ENCODE measurements around the gene NKAIN2.
"Not testable (repeated sequence)": the region's sequence is repeated elsewhere in the genome, so short reads cannot be mapped to it uniquely, and the experiment has no call there.

NKAIN2 gene

DNA sequence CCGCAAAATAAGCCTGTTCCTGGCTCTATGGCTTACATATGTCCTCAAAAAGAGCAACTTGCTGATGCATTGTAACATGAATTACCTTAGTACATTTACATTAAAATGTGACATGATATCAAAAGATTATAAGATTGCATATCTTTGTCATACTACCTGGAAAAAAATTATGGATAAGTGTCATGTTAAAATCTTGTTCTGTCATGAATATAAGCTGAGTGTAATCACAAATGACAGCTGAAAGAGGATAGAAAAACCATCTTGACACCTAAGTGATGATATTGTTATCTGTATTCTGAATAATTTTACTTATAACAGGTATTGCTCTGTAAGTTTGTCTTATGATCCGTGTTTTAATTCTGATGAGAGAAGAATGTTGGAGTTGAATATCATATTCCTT lies 655.6 kb downstream of the NKAIN2 start:
- DNase-seq, result no peak

DNA sequence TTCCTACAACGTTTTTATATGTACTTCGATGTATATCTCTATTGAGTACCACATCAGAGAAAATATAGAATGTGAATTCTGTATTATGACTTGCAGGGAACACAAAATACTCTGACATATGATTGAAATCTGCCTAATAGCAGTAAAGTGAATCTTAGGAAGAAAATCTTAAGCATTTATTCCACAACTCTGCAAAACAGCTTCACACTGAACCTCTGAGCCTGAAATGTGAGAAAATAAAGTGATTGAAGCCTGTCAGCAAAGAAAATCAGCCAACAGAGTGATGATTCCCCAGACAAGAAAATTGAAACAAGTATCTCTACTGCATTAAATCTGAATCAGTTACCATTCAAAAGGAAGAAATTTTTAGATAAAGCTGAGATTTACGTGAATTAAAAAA lies 659.1 kb downstream of the NKAIN2 start:
- DNase-seq, result no peak

DNA sequence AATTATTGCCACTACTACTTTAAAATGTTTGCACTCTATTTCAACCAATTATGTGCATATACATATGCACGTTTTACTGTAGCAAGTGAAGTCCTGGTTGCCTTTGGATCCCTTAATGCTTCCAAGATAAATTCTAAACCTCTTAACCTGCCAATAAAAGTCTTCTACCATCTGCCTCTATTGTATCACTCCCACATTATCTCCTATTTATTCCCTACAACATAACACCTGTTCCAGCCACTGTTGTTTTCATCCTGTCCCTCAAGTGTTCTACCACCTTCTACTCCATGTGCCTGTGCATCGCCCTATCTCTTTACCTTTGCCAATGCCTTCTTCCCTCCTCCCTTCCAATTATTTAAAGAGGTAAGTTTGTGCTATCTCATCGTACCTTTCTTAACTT lies 659.6 kb downstream of the NKAIN2 start:
- DNase-seq, result no peak

DNA sequence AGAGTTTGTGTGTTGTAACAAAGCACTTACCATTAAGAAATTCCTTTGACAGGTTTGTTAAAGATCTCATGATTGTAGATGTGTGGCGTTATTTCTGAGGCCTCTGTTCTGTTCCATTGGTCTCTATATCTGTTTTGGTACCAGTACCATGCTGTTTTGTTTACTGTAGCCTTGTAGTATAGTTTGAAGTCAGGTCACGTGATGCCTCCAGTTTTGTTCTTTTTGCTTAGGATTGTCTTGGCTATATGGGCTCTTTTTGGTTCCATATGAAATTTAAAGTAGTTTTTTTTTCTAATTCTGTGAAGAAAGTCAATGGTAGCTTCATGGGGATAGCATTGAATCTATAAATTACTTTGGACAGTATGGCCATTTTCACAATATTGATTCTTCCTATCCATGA lies 660.9 kb downstream of the NKAIN2 start:
- not testable (repeated sequence) for DNase-seq

DNA sequence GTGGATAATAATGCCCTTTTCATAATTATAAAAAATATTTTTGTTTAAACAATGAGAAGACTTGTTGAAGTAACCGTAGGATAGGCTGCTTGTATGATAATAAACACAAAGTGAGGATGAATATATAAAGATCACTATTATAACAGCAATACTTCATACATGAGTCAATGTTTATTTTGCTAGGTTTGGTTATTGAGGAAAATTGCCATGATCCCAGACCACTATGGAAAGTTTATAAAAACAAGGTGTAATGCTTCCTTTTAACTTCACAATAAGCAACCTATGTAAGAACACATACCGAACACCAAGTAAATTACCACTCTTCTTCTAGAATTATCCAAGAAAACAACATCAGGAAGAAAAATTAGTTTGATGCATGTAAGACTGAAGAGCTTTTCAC lies 663.3 kb downstream of the NKAIN2 start:
- no peak for DNase-seq

DNA sequence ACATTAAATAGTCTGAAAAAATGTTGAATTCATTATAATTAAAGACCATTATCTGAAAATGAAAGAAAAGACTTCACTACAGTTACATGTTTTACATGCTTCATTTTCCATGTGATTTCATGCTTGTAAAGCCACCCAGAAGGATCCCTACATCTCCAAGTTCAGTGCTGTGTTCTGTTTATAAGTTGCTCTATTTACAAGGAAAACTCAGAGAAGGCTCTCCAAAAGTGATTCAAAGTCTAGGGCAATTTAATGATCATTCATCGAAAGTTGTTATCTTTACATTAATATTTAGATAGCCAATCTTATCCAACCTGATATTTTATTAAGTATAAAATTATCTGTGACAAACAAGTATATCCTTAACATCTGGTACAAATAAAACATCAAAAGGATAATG lies 663.7 kb downstream of the NKAIN2 start:
- DNase-seq, result no peak

DNA sequence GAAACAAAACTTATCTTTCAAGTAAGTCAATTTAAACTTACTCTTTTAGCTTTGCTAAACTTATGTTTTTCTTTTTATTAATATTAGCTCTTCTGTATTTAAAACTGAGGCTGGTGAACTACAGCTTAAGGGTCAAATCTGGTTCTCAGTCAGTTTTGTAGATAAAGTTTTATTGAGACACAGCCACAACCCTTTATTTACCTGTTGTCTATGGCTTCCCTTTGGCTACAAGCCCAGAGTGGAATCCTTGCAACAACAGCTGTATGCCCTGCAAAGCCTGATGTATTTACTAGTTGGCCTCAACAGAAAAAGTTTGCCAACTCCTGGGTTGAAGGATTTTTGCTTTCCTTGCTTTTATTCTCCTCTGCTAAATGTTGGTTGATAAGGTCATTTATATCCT lies 667.1 kb downstream of the NKAIN2 start:
- DNase-seq, result no peak

DNA sequence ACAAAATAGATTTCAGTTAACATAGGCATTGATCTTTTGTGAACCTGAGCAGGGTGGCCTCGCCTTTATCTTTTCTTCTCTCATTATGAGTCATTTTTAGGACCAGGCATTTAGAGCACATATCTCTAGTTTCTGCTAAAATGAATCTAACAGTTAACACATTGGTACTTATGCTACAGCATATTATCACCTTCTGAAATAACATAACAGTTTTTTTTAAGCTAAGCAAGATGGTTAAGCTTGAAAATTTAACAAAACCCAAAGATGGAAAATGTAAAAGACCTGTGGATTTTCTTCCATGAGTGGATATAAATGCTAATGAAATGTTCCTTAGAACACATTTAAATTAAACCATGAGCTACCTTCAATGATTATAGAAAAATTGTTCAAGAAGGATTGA lies 671.5 kb downstream of the NKAIN2 start:
- DNase-seq, result no peak

DNA sequence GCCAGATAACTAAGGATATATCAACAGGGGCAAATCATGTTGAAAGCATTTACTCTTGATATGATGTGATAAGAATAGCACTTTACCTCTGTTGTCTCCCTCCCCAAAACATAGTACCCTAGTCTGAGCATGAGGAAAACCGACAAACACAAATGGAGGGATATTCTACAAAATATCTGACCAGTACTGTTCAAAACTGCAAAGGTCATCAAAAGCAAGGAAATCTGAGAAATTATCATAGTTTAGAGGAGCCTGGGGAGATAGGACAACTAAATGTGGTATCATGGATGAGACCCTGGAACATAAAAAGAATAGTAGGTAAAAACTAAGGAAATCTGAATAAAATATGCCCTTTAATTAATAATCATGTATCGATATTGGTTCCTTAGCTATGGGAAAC lies 675.2 kb downstream of the NKAIN2 start:
- DNase-seq, result no peak

DNA sequence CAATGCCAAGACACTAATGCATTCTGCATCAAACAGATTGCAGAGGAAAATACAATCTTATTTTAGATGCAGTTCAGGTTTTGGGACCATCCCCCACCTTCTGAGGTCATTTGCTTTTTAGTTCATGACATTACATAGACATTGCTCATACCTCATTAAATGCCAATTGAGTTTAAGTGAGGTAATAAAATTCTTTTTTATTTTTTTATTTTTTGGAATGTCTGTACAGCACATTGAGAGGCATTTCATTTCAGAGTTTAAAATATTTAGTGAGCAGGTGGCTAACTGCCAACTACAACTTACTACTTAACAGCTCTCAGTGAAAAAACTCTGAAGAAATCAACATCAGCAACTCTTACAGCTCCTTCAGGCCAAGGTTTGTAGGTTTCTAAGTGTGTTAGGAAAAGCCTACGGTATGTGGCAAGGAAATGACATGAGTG lies 676.3 kb downstream of the NKAIN2 start:
- no peak for DNase-seq

DNA sequence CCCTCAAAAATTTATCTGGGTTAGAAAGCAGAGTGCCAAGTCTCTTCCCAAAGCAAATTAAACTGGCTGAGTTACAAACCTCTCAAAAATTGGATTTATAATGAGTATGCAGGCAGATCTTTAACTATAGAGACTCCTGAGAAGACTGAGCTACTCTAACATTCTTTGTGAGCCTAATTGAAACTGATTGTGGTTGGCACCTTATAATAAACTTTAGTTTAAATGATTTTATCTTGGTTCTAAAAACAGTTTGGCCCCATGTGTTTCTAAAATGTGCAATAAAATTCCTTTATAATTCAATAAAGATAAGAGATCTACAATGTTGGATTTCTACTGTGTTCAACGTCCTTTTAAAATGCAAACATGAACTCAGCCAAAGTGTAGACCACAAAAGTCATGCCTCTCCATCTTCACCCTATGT lies 678.4 kb downstream of the NKAIN2 start:
- no peak for DNase-seq

DNA sequence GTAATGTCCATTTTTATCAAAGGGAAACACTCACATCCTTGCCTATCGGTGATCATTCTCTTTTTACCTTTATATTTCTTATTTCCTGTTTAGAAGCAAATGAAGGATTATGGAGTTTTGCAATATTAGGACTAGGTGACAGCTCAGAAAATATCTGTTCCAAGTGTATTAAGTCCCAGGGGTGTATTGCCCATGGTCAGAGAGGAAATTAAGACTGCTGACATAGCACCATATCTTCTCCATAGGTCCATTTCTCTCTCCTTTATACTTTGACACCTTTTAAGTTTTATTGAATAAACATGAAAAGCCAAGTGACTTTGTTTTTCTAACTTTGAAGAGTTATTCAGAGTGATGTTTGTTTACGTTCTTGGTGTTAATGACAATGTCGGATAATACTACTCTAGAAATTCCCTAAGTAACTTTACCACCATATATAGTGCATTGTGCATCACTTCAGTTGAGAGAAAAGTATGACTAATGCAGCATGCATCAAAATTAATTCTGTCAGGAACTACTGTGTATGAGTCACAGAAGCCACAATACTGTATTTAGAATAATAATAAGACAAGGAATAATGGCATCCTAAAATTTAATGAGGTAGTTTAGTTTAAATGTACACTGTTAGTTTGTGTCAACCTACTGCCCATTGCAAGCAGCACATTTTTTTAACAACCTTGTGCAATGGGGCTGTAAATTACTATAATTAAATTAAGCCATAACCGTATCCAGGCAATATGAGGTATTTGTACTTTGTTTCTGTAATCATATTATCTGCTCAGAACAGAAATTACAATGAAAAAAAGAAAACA lies 684.2 kb downstream of the NKAIN2 start:
- DNase-seq, result no peak

DNA sequence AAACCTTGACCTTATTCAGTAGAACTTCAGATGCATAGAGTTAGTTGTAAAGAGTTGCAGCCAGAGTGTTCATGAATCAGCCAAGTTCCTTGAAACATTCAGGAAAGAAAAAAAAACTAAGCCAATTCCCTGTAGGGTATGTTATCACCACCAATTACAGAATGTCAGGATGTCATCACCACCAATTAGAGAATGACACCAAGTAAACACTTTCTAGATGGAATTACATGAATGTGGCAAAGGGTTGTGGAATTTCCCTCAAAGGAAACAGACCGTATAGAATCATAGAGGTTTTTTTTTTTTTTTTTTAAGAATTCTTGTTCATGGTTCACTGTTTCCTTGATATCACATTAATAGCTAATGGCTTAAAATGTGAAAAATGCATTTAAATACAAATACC lies 686.5 kb downstream of the NKAIN2 start:
- DNase-seq, result no peak

DNA sequence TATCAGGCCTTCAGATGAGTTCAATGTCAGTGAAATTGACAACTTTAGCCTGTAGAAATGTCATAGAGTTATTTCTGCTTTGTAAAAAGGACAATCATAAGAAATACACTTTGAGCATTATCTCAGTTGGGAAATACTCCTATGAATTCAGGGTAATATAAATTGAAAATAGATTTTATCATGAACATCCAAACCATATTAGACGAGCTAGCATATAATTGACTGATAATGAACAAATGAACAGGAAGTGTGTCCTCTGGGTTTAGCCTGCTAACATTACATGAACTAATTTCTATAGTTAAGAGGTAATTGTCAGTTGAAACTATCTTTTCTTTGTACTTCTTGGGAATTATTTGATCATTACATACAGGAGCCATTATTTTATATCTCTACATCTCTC lies 689.6 kb downstream of the NKAIN2 start:
- DNase-seq, result no peak

DNA sequence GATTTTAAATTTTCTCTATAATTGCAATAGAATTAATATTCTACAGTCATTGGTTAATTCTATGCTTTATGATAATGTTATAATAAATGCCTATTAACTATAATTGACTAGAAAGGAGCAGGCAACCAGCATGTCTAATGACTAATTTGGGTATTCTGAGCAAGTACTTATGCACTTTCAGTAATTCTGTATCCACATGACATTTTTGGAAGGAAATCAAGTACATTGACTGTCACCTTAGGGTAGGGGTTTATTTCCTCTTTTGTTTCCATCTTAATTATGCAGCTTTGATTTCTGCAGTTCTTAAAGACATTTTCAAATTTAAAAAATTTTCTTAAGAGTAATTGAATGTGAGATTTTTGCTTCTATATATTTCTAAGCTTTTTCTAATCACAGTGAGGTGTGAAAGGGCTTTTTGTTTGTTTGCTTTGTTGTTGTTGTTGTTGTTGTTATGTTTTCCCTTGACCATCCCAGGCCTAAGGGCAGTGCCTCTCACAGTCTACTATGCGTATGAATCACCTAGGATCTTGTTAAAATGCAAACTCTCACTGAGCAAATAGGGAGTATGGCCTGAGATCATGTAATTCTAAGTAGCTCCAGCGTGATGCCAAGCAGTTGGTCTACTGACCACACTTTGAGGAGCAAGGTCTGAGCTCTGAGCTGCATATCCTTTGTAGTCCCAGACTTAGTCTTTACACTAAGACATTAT lies 691.4 kb downstream of the NKAIN2 start:
- no peak for DNase-seq

DNA sequence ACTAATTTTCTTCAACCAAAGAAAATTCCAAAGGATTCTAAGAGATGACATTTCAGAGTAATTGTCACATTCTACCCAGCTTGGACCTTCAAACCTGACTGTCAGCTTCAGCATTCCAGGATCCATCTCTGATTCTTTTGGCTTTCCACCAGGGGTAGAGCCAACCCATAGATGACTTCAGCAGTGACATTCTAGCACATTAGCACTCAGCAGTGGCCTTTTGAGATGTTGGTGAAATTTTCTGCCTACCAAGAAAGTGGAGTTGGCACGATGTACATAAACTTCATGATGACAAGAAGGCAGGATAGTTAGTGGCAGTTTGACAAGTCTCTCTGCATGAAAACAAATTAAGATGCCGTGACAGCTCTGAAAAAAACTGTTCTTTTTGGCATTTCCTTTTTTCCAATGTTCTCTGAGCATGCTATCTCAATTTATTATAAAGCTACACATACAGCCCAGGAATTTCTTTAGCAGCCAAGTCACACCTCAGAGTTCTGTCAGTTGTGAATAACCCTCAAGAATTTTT lies 692.1 kb downstream of the NKAIN2 start:
- no peak for DNase-seq

DNA sequence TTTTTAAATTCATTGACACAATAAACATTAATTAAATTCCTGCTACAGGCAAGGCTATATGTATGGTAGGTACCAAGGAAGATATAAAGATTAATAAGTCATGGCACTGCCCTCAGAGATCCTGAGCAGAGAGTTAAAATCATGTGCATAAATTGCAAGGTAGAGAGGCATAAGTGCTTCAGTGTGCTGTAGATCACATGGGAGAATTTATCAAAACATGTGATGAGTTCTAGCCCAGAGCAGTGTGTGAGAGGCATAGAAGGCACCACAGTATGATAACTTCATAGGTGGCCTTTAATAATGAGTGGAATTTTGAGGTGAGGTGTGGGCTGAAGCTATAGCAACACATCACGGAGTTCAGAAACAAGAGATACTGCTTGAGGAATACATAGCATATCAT lies 692.7 kb downstream of the NKAIN2 start:
- DNase-seq, result no peak

DNA sequence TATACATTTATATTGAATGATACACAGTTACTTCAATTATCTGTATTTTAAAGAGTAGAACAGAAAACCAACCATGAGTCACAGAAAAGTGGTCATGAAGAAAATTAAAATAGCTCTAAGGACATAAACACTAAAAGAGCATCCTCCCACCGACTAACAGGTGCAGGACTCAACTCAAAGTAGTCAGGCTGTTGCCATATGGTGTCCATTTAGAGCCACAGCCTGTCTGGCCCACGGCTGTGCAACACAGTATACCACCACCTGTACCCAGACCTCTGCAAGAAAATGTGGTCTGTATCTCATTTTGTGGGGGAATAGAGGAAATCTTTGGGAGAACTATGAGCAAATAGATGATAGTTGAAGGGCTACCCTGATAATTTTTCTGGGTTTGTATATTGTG lies 708.8 kb downstream of the NKAIN2 start:
- DNase-seq, result no peak

DNA sequence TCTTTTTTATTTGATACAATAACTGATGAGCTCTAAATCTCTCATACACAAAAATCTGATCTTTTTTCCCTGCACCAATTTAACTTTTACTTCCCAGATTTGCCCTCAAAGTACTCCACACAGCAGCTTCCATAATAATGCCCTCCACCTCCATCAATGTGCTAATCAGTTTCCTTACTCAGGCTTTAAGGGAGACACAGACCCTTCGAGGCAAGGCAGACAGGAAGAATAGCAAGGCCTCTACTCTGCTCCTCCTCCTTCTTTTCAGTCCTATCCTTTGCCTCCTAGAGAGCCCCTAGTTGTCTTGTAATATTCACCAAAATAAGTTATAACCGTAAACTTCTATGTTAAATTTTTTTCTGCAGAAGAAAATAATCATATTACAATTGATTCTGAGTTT lies 713.7 kb downstream of the NKAIN2 start:
- DNase-seq, result no peak

DNA sequence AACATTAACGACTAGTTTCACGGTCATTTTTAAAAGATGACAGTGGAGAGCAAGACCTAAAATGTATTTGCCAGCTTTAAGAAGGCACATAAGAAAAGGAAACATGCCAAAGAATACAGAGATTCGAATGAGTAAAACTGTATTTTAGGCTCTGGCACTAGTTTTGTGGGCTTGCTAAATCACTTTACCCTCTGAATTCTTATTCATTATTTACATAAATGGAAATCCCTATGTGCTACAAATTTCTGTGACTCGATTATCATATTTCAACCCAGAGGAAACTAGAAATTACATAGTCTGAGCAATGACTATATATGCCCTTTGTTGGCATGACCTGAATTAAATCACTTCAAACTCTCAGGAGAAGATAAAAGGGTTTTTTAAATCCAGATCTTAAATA lies 716.8 kb downstream of the NKAIN2 start:
- DNase-seq, result no peak

DNA sequence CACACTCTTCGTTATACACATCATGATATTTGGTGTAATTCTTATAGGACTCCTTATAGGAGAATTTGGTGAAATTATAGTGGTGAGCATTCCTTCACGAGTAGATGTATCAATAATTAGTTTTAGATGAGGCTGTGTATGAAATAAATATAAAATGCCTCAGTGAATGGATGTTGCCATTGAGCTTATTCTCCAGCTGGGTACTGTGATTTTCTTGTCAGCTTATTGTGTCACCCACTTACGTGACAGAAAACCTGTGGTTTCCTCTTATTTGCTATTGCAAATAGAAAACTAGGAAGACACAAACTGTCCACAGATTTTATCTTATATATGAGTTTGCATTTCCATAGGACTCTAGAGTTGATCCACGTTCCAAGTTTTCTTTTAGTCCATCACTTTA lies 718.7 kb downstream of the NKAIN2 start:
- no peak for DNase-seq

DNA sequence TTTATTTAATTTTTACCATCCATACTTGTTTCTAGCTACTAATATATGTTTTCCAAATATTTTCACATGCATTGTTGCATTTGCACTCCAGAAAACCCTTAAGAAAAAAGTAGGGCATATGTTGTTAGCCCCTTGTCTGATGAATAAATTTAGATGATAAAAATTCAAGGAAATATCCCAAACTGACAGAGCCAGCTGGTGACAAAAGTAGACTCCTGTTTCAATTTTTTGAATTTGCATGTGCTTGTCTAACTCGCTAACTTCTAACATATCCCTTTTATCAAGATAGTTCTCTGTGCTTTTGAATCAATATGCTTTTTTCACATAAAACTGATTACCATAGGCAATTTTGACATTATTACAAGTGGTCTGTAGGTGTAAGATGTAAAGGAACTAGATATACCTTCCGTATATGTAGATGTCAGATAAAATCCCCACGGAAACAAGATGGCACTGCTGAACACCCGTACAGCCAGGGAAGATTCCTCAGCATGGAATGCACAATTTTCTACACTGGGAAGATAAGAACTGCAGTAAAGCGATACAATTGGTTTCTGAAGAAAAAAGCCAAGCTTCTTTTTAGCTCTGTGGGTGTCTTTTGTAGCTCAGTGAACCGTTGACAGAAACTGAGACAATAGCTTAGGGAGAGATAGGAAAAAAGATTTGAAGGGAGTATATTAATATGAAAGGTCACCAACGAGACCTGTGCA lies 721.0 kb downstream of the NKAIN2 start:
- DNase-seq, result no peak

DNA sequence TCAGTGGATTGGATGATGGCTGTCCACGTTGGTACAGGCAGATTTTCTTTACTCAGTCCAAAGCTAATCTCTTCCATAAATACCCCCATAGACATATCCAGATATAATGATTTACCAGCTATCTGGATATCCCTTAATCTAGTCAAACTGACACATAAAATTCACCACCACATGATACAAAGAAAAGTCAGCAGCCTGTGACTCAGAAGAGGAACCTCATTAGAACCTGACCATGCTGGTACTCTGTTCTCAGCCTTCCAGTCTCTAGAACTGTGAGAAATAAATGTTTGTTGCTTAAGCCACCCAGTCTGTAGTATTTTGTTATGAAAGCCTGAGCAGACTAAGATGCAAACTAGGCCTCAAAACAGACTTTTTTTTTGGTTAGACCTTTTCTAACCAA lies 727.3 kb downstream of the NKAIN2 start:
- DNase-seq, result no peak

DNA sequence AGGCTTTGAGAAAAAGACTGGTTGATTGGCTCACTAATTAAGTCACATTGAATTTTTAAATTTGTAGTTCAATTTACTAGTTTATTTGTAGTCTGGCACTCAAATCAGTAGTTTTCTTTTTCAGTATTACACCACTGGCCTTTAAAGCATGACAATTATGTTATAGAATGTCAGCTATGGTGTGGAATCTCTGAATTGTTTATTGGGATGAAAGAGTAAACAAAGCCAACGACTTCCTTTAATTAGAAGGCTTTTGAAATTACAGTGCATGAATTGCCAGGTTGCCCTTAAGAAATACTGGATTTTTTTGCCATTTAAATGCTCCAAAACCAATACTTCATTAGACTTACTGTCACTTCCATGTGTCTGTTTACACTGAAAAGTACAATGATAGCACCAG lies 731.6 kb downstream of the NKAIN2 start:
- no peak for DNase-seq
